Measurements from ENCODE around the gene C1S.

The C1S gene

GRCh38 chr12:7100239-7100638 is 39.7 kb downstream of the C1S start:
- POLR2A ChIA-PET, result no interaction called here
- peaks cover 0 to 25% of the 10 kb centered on the region in 2 experiments; a peak in 1 of 3 replicates for H3K36me3 ChIP-seq (ENCODE audit: control insufficient read depth in 2 of 2, insufficient read depth in 1 of 2, low read length in 2 of 2)
- no peaks in the 10 kb centered on the region for H3K9me3 ChIP-seq (ENCODE audit: control insufficient read depth, insufficient read depth, low read depth, low read length)
- no peak for TF ChIP-seq ZNF645 (tag by site-specific recombination; IDR thresholded peaks at IDR 0.05)
- TF ChIP-seq ZNF521 (tag by site-specific recombination; IDR thresholded peaks at IDR 0.05), result no peak
- peak; percentile 66; the same call in 1 of the 2 replicates for TF ChIP-seq OSR2 (tag by site-specific recombination; IDR thresholded peaks at IDR 0.05)
- TF ChIP-seq ZNF677 (tag by site-specific recombination; IDR thresholded peaks at IDR 0.05), result no peak
- no peak for TF ChIP-seq ZNF24 (tag by site-specific recombination; IDR thresholded peaks at IDR 0.05)
- CTCF ChIA-PET, result interaction anchor here (1.1 to 4.6 kb wide), 2 partner anchors 8 to 12 kb away, joined by 4 to 32 read pairs; no protein-coding TSS in a partner anchor
- H3K27ac ChIP-seq (ENCODE audit: extremely low read depth, low read depth, low read length), result no peak overlapping the region
- H3K4me3 ChIP-seq (ENCODE audit: low read depth, low read length), result no peak overlapping the region
- no peaks in the 10 kb centered on the region for H3K4me1 ChIP-seq (ENCODE audit: control insufficient read depth, insufficient read depth, low read length)

- CTCF ChIA-PET, result interaction anchor here (4.6 kb wide), 1 partner anchor 11 kb away, joined by 32 read pairs; no protein-coding TSS in a partner anchor
- TF ChIP-seq WT1 (tag by site-specific recombination; IDR thresholded peaks at IDR 0.05), result no peak
- TF ChIP-seq ZNF121 (tag by site-specific recombination; IDR thresholded peaks at IDR 0.05), result peak; percentile 82
- no peak for TF ChIP-seq GLI4 (tag by site-specific recombination; IDR thresholded peaks at IDR 0.05)
- no peak for TF ChIP-seq YY2 (tag by site-specific recombination; IDR thresholded peaks at IDR 0.05)
- TF ChIP-seq PRDM1 (tag by site-specific recombination; IDR thresholded peaks at IDR 0.05), result peak; percentile 53; the same call in 1 of the 2 replicates
- TF ChIP-seq ZNF596 (tag by site-specific recombination; IDR thresholded peaks at IDR 0.05), result no peak
- TF ChIP-seq ZNF2 (tag by site-specific recombination; IDR thresholded peaks at IDR 0.05), result no peak
- TF ChIP-seq OVOL3 (tag by site-specific recombination; IDR thresholded peaks at IDR 0.05), result no peak
- no peak for TF ChIP-seq PATZ1 (tag by site-specific recombination; IDR thresholded peaks at IDR 0.05)
- TF ChIP-seq ZNF670 (tag by site-specific recombination; IDR thresholded peaks at IDR 0.05; ENCODE audit: low read depth), result no peak
- TF ChIP-seq ZNF548 (tag by site-specific recombination; IDR thresholded peaks at IDR 0.05), result no peak
- TF ChIP-seq ZNF48 (tag by site-specific recombination; IDR thresholded peaks at IDR 0.05), result no peak
- no peak for TF ChIP-seq ZNF169 (tag by site-specific recombination; IDR thresholded peaks at IDR 0.05)
- peak; percentile 73 for TF ChIP-seq ZNF366 (tag by site-specific recombination; conservative IDR thresholded peaks at IDR 0.05)
- no peak for TF ChIP-seq GLI2 (tag by site-specific recombination; IDR thresholded peaks at IDR 0.05; ENCODE audit: borderline replicate concordance, low read depth)
- TF ChIP-seq ZSCAN23 (tag by site-specific recombination; IDR thresholded peaks at IDR 0.05), result no peak
- TF ChIP-seq ZNF24 (tag by site-specific recombination; IDR thresholded peaks at IDR 0.05), result no peak
- no peak for TF ChIP-seq SP7 (tag by site-specific recombination; IDR thresholded peaks at IDR 0.05)
- no peak for TF ChIP-seq ZNF501 (tag by site-specific recombination; IDR thresholded peaks at IDR 0.05)
Measured at GRCh38 chr12:7101047-7101693, 40.7 kb downstream of the C1S start.

More at GRCh38 chr12:7101047-7101693, 40.7 kb downstream of the C1S start:
- Histone ChIP-seq H3K4me1 (ENCODE audit: control insufficient read depth, insufficient read depth, low read length) (no peaks in the 10 kb centered on the region), H3K36me3 (ENCODE audit: control insufficient read depth in 2 of 2, insufficient read depth in 1 of 2, low read length in 2 of 2) (peaks cover 0 to 26% of the 10 kb centered on the region in 2 experiments; a peak in 1 of 3 replicates), H3K9me3 (ENCODE audit: control insufficient read depth, insufficient read depth, low read depth, low read length) (no peaks in the 10 kb centered on the region), H3K27ac (ENCODE audit: extremely low read depth, low read depth, low read length) (no peak overlapping the region), H3K4me3 (ENCODE audit: low read depth, low read length) (no peak overlapping the region)
- POLR2A ChIA-PET, result no interaction called here

Data from HEK293 (cell line).